Measurements from ENCODE around the gene TECTB.

Gene TECTB

DNA sequence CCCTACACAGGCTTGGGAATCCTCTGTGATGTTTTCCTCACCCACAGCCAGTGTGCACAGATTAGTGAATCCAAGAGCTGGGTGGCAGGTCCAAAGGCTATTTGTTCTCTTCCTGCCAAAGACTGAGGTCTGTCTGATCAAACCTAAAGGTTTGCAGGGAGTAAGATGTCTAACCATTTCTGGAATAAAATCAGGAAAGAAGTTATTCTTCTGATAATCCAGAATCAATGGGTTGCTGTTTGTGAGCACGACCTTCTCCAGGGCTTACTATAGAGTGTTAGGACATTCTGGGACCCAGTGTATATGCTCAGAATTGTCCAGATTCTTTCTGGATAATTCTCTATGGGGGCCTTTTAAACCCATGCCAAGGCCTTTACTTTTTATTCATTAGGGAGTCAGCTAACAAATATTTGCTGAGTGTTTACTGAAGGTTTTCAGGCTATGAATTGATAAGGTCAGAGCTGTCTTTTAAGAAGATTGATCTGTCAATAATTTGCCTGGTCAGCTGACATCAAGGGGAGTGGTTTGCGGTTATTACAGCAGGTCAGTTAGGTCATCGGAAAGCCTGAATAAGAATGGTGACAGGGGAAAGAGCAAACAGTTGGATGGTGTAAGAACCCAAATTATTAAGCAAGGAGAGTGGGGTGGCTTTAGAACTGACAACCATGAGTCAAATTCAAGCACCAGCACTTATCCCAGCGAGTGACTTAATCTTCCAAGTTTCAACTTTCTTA is 7.5 kb upstream of the TECTB start:
- DNase-seq, result no peak

DNA sequence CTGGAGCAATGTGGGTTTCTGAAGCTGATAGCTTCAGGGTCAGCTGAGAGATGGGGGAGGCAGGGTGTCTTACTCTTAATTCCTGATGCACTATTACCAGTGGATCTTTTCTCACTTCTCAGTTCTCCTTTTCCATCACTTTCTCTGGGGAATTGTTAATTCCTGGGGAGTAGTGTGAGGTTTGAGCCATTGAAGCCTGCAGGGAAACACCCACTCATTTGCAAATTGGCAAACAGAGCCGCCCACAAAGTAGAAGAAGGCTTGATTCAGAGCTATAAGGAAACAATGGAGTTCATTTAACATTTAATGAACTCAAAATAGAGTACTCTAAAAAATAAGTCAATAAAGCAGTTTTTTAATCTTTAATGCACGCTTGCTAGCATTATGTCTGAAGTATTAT is 4.3 kb upstream of the TECTB start:
- DNase-seq, result no peak

DNA sequence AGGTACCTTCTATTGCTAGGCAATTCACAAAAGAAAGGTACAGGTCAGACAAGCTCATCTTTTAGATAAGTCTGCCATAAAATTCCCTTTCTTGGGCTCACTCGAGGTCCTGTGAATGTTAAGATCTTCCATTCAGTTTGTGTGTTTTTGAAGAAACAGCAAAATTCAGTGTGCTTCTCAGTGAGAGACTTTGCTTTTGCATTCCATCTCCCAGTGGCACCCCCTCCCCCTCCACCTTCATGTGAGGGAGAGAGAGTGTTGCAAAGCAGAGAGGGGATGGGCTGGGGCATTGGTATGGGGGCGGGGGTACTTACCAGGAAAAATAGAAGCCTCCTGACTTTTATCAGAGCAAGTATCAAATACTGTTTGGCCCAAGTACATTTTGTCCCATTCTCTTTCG is 3.8 kb upstream of the TECTB start:
- DNase-seq, result no peak

DNA sequence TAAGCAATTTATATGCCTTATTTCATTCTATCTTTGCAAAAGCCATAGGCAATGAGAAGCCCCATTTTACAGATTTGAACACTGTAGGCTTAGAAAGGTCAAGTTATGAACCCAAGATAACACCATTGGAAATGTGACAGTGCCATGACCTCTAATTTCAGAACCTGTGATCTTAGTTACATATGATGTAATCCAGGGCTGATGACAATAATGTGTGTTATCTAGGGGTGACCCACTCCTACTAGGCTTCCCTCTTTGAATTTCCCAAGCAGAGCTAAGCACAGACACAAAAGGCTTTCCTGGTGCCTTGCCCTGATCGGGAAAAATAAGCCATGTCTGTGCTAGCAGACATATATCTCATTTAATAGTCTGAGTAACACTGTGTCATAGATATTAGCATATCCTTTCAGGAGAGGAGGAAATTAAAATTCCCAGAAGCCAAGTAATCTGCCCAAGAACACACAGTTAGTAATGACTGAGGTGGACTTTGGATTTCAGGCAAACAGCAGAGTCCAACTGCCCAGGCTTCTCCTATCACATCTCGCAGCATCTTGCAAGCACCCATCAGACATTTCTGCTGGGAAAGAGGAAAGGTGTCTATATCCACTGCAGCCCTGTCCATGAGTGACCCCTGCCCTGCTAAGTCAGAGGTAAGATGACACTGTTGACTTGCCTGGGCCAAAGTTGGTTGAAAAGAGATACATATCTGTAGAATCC is 2.8 kb upstream of the TECTB start:
- no peak for DNase-seq

DNA sequence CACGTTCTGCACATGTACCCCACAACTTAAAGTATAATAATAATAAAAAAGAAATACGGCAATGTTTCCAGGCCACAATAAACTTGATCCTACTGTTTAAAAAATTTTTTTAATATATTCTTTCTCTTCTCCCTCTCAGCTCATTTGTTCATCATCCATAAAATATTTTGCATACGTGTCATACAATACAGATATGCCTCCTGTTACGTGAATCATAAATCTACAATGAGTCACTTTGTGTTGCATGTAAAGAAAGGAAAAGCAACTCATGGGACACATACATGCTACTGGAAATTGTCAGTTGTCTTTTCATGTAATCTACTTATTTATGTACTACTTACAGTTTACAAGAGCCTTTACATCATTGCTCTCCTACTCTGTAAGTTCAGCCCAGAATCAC is 1.1 kb upstream of the TECTB start:
- no peak for DNase-seq

DNA sequence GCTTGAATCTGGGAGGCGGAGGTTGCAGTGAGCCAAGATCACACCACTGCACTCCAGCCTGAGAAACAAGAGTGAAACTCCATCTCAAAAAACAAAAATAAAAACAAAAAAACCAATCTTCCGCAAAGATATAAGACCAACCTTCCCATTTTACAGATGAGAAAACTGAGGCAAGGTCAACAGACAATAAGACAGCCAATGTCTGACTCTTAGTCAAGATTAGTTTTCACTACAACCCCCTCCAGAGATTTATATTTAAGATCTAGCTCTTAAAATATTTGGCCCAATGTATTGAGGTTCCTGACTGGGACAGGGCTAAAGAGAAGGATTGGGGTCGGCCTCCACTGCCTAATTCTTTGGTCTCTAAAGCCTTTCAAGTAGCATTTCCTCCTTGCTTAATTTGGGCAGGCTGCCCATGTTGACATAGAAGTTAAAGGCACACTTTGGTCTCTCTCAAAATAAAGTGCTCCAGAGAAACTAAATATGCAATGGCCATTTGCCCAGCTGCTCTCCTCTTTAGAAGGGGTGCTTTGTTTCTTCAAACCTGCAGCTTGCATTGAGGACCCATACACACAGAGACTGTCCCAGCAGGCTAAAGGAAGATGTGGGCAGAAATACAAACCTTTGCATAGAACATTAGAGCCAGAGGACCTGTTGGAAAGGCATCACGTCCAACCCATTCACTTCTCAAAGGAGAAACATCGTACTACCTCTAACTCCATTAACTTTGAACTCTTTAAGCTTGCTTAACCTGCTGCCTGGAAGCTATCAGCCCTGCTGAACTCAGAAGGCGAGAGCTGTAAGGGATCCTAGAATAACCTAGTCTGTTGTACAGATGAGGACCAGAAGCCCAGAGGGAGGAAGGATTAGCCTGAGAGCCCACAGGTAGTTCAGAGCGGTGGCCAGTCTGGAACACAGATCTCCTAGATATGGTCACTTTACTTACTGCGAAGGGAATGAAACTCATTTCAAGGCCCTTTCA is 3.9 kb downstream of the TECTB start:
- no peak for DNase-seq

DNA sequence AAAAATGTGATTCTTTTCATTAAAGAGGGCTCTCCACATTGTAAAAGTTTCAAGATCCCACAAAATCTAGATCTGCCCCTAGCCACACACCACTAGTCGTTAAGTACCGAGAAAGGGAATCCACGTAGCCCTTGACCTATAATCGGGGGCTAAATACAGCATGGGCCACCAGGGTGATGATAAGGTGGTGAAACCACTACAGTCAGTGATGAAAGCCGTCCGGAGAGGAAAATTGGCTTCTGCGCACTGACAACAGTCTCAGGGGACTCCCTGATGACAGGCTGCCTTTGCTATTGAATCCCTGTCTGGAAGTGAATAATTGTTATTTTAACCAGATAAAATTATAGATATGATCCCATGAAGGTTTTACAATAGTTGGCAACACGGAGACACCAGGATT is 4.6 kb downstream of the TECTB start:
- DNase-seq, result no peak

DNA sequence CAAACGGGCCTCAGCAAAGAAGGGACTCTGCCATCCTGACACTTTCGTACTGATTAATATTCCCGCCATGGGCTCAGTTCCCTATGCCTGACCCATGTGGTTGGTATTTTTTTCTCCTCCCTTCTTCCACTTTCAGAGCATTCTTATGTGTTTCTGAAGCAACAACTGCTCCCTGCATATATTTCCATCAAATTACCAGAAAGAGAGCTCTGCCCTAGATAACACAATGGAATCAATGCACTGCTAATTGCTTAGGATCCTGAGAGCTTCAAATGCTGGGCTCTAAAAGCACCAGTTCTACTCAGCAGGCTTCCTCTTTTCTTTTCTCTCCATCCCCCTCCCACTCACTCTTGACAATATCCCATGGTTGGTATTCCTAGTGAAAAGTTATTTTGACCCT is 5.3 kb downstream of the TECTB start:
- DNase-seq, result no peak

DNA sequence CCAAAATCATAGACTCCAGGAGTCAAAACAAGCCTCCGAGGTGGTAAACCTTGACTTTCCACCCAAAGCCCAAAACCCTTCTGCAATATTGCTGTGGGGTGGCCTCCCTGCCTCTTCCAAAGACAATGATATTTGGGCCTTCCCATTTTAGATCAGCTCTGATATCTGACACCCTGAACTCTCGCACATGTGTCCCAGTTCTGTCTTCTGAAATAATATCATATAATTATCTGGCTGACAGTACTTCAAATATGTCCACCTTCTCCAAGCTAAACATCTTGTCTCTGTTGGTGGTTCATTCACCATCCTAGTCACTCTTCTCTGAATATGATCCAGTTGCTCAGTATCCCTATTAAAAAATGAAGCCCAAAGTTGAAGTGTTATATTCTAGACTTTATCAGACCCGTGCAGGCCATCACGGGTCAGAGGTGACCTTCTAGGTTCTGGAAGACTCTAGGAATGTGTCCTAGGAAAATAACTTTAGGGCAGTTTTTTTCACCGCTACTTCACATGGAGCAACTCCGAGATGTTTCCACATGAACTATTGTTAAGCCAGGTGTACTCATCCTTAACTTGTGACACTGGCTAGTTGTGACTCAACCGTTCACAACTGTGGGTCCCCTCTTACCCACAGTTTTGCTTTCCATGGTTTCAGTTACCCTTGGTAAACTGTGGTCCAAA is 6.3 kb downstream of the TECTB start:
- no peak for DNase-seq

DNA sequence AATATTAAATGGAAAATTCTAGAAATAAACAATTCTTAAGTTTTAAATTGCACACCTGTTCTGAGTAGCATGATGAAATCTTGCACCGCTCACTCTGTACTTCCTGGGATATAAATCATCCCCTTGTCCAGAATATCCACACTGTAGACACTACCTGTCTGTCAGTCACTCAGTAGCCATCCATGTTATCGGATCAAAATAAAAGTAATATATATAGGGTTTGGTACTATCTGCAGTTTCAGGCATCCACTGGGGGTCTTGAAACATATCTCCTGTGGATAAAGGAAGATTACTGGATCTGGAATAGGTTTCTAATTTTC is 6.8 kb downstream of the TECTB start:
- no peak for DNase-seq

DNA sequence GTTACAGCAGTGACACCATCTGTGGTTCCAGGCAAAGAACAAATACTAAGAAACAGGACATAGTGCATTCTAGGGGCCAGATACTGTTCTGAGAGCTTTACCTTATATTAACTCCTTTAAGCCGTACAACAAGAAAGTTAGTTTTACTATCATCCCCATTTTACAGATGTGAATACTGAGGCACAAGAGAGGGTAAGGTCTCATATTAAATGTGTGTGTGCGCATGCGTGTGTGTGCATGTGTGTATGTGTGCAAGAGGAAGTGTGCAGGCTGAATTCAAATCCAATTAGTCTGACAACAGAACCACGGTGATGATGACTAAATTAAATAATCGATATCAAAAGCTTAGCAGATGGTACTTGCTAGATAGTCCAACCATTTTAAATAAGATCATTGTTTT is 11.0 kb downstream of the TECTB start:
- DNase-seq, result no peak

DNA sequence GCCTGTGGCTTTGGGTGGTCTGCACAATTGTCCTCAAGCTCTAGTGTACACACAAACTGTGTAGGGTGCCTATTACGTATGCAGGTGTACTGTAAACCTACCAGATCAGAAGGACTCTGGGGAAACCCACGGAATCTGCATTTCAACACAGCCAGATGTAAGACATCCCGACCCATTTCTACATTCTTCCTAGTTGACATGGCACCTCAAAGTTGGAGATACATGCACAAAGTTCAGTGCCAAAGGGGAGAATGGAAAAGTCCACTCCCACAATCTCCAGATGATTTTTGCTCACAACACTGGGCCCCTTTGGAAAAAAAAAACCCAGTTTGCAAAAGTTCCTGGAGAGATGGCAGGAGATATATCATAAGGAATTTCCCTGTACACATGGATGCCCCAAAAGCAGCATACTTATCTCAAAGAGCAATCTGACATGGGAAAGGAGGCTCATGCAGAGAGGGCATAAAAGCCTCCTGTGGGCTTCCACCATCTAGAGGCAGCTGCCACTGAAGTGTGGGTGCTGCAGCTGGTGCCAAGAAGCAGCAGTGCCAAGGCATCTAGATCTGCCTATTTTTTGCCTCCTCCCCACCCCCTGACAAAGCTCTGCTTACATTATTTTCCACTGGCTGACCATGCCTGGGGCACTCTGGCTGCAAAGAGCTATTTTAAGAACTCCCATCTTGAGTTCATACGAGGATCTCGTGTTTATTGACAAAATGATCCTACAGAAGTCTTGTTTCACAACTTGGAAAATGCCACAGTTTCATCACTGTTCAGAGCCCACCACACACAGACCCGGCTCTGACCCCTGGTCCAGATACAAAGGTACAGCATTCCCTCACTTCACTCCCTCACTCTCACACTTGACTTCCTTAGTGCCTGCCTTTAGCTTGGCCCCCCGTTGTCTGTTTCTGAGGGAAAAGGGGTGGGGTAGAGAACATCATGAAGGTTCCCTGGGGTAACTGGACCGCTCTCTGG is 12.9 kb downstream of the TECTB start:
- DNase-seq, result no peak

DNA sequence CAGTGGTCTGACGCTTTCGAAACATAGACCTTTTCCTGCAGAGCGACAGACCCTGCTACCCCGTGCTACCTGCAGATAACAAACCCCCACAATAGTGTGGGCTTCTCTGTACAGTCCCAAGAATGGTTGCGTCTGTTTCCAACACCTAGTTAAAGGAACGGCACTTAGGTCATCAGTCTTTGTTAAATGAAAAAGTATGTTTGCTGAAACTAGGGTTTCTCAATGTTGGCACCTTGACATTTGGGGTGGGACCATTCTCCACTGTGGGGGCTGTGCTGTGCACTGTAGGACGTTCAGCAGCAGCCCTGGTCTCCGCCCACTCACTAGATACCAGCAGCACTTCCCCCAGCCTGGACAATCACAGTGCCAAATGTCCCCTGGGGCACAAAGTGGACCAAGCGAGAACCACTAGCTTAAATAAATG is 13.7 kb downstream of the TECTB start:
- DNase-seq, result no peak

DNA sequence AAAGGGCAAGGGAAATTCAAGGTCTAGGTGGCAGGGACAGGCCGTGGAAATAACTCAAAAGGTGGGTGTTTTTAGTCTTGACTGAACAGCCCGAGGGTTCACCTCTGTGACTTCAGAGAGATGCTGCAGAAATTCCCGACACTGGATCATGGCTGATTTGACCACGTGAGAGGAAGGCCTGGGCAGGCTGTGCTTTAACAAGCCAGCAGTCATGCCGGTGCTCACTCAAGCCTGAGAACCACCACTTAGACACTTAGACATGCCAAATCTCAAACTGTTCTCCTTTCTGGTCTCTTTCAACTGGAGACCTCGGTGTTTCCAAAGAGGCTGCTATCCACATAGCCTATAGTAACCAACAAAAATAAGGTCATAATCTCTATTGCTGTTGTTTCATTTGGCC is 15.4 kb downstream of the TECTB start:
- no peak for DNase-seq

DNA sequence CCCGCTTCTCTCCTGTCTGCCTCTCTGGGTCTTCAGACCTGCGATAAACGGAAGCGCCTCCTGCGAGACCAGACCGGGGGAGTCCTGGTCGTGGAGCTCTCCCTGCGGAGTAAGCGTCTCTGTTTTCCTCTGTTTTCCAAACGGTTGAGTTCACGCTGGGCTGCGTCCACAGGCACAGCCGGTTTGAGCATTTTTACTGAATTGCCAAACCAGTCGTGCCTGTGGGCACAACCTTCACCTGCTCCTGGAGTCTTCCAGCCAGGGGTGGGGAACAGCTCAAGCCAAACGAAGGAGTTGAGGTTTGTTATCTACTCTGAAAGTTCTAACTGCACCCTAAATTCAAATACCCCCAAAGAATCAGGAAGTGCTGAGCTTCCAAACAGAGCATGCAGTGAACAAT is 16.3 kb downstream of the TECTB start:
- DNase-seq, result no peak

DNA sequence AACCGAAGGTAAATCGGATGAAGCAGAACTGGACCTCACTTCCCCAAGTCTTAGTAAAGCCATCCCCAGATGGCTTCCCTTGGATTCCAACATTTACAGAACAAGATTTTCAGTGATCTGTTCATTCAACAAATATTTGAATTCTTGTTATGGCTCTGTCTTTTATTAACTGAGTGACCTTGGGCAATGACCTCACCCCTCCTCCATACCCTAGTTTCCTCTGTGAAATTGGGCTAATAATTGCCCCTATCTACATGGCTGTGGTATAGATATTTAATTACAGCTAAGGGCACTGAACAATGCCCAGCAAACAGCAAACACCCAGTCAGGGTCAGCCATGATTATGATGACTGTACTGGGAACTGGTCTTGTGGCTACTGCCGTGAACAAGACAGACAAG is 19.1 kb downstream of the TECTB start:
- DNase-seq, result no peak

DNA sequence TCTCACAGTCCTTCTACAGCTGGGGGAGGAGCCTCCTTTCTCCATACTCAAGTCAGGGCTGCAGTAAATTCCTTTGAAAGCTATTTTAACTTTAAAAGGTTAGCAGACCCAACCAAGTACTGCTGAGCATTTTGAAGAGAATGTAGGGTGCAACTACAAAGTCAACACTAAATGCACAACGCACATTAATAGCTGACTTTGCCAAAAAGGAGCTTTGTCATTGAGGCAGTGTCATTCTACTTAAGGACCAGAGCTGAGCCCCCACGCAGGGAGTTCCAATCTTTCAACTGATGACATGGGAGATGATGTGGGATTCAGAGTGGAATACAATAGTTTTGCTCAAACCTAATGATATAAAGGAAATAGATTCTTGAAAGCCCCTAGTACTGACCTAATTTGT is 20.3 kb downstream of the TECTB start:
- DNase-seq, result no peak

DNA sequence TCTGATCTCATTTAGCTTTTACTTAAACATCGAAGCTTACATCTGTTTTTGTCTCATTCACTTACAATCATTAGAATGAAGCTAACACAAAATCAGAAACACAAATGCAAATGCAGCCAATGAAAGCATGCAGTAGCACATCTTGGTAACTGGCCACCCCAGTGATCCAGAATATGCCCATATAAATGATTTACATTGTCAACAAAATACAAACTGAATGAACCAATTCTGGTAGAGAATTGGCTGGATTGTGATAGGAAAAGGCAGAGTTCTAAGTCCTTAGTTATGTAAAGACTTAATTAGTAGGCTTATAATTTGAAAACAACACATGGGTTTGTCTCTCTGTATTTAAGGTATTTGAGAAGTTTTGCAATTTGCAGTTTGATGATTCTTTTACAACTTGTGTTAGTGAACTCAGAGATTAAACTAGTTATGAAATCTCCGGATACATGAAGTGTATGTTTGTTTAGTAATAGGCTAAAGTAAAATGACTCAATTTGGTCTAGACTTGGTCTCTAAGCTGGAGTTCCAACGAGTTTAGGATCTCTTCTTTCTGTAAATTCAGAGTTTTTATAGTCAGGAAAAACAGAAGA is 21.2 kb downstream of the TECTB start:
- no peak for DNase-seq

DNA sequence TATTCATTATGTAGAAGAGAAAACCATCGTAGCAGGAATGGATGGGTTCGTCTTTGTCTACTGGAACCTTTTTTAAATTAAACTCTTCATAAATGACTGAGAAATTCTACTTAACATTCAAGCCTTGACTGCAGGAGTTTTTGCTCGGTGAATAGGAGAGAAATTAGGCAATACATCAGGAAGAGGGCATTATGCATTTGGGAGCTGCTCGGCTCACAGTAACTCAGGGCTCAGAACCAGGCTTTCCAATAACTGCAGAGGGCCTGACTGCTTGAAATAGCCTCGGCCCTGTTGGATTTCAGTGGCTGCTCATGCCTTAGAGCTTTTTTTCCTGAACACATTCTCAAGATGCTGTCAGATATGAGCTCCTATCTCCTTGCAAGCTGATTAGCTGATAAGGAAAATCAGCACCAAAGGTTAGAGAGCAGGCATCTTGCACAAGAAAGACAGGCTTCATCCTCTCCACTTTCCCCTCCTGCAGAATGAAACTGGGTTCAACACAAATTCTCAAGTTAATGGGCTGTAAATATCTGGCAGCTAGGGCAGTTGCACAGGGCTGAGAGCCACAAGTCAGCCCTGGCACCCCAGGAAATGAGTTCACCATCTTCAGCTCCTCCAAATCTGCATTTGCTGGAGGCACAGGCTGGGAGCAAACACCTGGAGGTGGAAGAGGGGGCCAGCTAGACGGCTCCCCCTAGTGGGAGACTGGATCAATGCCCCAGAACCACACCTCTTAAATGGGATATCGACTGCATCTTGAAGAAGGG is 24.3 kb downstream of the TECTB start:
- DNase-seq, result no peak

DNA sequence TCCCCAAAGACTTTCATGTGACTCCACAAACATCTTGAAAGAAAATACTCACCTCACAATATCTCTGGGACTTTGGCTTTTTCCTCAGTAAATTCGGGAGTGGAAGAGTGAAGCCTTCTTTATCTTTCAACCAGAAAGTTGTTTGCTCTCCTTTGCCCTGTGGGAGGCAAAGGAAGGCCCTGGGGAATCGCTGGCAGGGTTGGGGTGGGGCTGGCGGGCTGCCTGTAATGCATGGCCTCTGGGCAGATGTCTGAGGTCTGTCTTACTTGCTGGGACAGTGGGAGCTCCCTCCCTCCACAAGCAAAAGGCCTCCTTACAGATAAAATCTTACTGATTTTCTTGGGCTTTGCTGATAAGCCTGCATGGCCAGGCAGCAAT is 24.9 kb downstream of the TECTB start:
- DNase-seq, result no peak

DNA sequence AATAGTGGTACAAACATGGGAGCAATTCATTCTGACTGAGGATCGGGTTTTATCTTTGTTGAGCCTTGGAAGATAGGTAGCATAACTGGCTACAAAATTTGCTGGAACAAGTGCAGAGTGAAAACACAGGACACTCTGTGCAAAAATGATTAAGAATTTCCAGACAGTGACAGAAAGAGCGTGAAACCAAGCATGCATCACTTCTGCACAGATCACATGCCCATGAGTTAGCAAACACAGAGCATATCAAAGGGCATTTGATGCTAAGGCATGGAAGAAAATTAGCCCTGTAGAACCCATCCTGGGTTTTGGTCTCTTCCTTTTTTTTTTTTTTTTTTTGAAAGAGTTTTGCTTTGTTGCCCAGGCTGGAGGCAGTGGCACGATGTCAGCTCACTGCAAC is 28.3 kb downstream of the TECTB start:
- DNase-seq, result no peak
